HUES64 (cell line): ENCODE data around the gene ERFL.
"Not testable (repeated sequence)": the region's sequence is repeated elsewhere in the genome, so short reads cannot be mapped to it uniquely, and the experiment has no call there.

Experiments
- H3K27ac ChIP-seq: 2 replicates; pipeline ENCODE4 v1.7.0; 2013; ENCODE audit warnings: low read depth, low read length, inconsistent platforms
- H3K27me3 ChIP-seq: 2 replicates; pipeline ENCODE4 v1.6.1; 2013; ENCODE audit warnings: mild to moderate bottlenecking, low read length; ENCODE audit not compliant: insufficient read depth
- H3K36me3 ChIP-seq: 2 replicates; pipeline ENCODE4 v1.6.1; 2013; ENCODE audit warnings: mild to moderate bottlenecking, low read length; ENCODE audit not compliant: insufficient read depth
- H3K4me1 ChIP-seq: 2 replicates; pipeline ENCODE4 v1.6.1; 2013; ENCODE audit warnings: mild to moderate bottlenecking, low read length, moderate library complexity; ENCODE audit not compliant: insufficient read depth
- H3K4me3 ChIP-seq: 2 replicates; pipeline ENCODE4 v1.5.1; 2013; ENCODE audit warnings: mild to moderate bottlenecking, low read length, moderate library complexity
- H3K9ac ChIP-seq: 2 replicates; pipeline ENCODE4 v1.6.1; 2013; ENCODE audit warnings: mild to moderate bottlenecking, low read depth, low read length
- H3K9me3 ChIP-seq: 2 replicates; pipeline ENCODE4 v1.6.1; 2013; ENCODE audit warnings: low read depth, low read length; ENCODE audit not compliant: insufficient read depth
- WGBS: fragments of 150-250, 120-280 bp; methylation state at CpG from one replicate; pipeline ENCODE4 v1.1.7; 2013; ENCODE audit warnings: missing lambda C conversion rate; 5-methylcytosine and 5-hydroxymethylcytosine counted together

The ERFL gene

GRCh38 chr19:41940731-41941409 lies 12.6 kb upstream of the ERFL start:
- Histone ChIP-seq H3K9ac (peak overlapping the region; percentile 47), H3K27ac (no peak overlapping the region), H3K27me3 (peaks cover 57% of the 10 kb centered on the region), H3K36me3 (no peaks in the 10 kb centered on the region), H3K4me3 (peak overlapping the region; percentile 65), H3K9me3 (no peaks in the 10 kb centered on the region), H3K4me1 (no peaks in the 10 kb centered on the region)
- 10% methylated on average over 53 of the region's 53 CpGs for WGBS

GRCh38 chr19:41939861-41940730 lies 11.8 kb upstream of the ERFL start:
- peaks cover 65% of the 10 kb centered on the region for H3K27me3 ChIP-seq
- no peaks in the 10 kb centered on the region for H3K4me1 ChIP-seq
- peak overlapping the region; percentile 65 for H3K4me3 ChIP-seq
- WGBS, result 2% methylated on average over 83 of the region's 83 CpGs
- no peak overlapping the region for H3K27ac ChIP-seq
- peak overlapping the region; percentile 47 for H3K9ac ChIP-seq
- no peaks in the 10 kb centered on the region for H3K36me3 ChIP-seq
- H3K9me3 ChIP-seq, result no peaks in the 10 kb centered on the region

GRCh38 chr19:41939209-41939608 lies 11.0 kb upstream of the ERFL start:
- not testable (repeated sequence) for H3K9me3 ChIP-seq, H3K9ac ChIP-seq, H3K4me3 ChIP-seq, H3K36me3 ChIP-seq, H3K27ac ChIP-seq, H3K4me1 ChIP-seq
- H3K27me3 ChIP-seq, result peaks cover 72% of the 10 kb centered on the region

- WGBS, result 51% methylated on average over 22 of the region's 22 CpGs
- Histone ChIP-seq H3K9ac (no peak overlapping the region), H3K4me1 (no peaks in the 10 kb centered on the region)
Observed at GRCh38 chr19:41937525-41938468, 9.5 kb upstream of the ERFL start.

GRCh38 chr19:41936961-41937360 lies 8.7 kb upstream of the ERFL start:
- Histone ChIP-seq H3K4me3 (no peak overlapping the region), H3K27me3 (peaks cover 86% of the 10 kb centered on the region), H3K9me3 (no peaks in the 10 kb centered on the region), H3K36me3 (no peaks in the 10 kb centered on the region), H3K9ac (no peak overlapping the region), H3K4me1 (no peaks in the 10 kb centered on the region; the same call in 1 of the 2 replicates), H3K27ac (no peak overlapping the region)
- WGBS, result 66% methylated on average over 15 of the region's 15 CpGs

More at GRCh38 chr19:41937525-41938468, 9.5 kb upstream of the ERFL start:
- Histone ChIP-seq H3K27me3 (peaks cover 81% of the 10 kb centered on the region), H3K36me3 (no peaks in the 10 kb centered on the region), H3K27ac (no peak overlapping the region), H3K4me3 (no peak overlapping the region), H3K9me3 (no peaks in the 10 kb centered on the region)

GRCh38 chr19:41936416-41936850 lies 8.2 kb upstream of the ERFL start:
- 80% methylated on average over 8 of the region's 8 CpGs for WGBS
- Histone ChIP-seq H3K36me3 (no peaks in the 10 kb centered on the region), H3K9ac (no peak overlapping the region), H3K4me3 (no peak overlapping the region), H3K4me1 (peaks cover 5% of the 10 kb centered on the region), H3K27me3 (peaks cover 87% of the 10 kb centered on the region), H3K9me3 (no peaks in the 10 kb centered on the region), H3K27ac (no peak overlapping the region)

- Histone ChIP-seq H3K9ac (no peak overlapping the region), H3K4me3 (no peak overlapping the region), H3K4me1 (peaks cover 7% of the 10 kb centered on the region), H3K27ac (no peak overlapping the region), H3K27me3 (peaks cover 87% of the 10 kb centered on the region), H3K9me3 (no peaks in the 10 kb centered on the region), H3K36me3 (no peaks in the 10 kb centered on the region)
- 42% methylated on average over 25 of the region's 26 CpGs for WGBS
Observed at GRCh38 chr19:41935760-41936415, 7.6 kb upstream of the ERFL start.

GRCh38 chr19:41934849-41935374 lies 6.7 kb upstream of the ERFL start:
- H3K9me3 ChIP-seq, result no peaks in the 10 kb centered on the region
- H3K27me3 ChIP-seq, result peaks cover 88% of the 10 kb centered on the region
- no peak overlapping the region for H3K9ac ChIP-seq
- no peaks in the 10 kb centered on the region for H3K36me3 ChIP-seq
- WGBS, result 28% methylated on average over 7 of the region's 7 CpGs
- H3K4me1 ChIP-seq, result peaks cover 7% of the 10 kb centered on the region
- no peak overlapping the region for H3K27ac ChIP-seq
- H3K4me3 ChIP-seq, result no peak overlapping the region

- no peak overlapping the region for H3K4me3 ChIP-seq
- 42% methylated on average over 7 of the region's 7 CpGs for WGBS
- H3K9ac ChIP-seq, result no peak overlapping the region
Observed at GRCh38 chr19:41933693-41934426, 5.6 kb upstream of the ERFL start.

More at GRCh38 chr19:41933693-41934426, 5.6 kb upstream of the ERFL start:
- Histone ChIP-seq H3K27me3 (peaks cover 94% of the 10 kb centered on the region), H3K4me1 (peaks cover 7% of the 10 kb centered on the region), H3K27ac (no peak overlapping the region), H3K9me3 (no peaks in the 10 kb centered on the region), H3K36me3 (no peaks in the 10 kb centered on the region)
